ENCODE results near the gene SRGAP1.

GRCh38 chr12:63927511-63927910 lies 83.0 kb downstream of the SRGAP1 start:
- no peak for TF ChIP-seq CTCF (IDR thresholded peaks at IDR 0.05)
- TF ChIP-seq EZH2 (IDR thresholded peaks at IDR 0.05): no peak
- TF ChIP-seq EZH2phosphoT487 (IDR thresholded peaks at IDR 0.05): no peak
